Kidney epithelial cell (primary cell): ENCODE results near the gene TBKBP1. TPM values are rescaled to one million over a fixed set of nuclear protein-coding genes. Genes with fewer than 3 reads are reported as not detected.

ENCODE experiments used
- DNase-seq: peaks from one replicate; pipeline ENCODE4 v3.0.0-alpha.2; 2010; ENCODE audit warnings: low read depth
- H3K27me3 ChIP-seq: 2 replicates; pipeline ENCODE4 v1.6.0; 2011; ENCODE audit warnings: low read length; ENCODE audit not compliant: control insufficient read depth, insufficient read depth
- H3K36me3 ChIP-seq: 2 replicates; pipeline ENCODE4 v1.5.1; 2011; ENCODE audit warnings: low read length; ENCODE audit not compliant: control insufficient read depth, insufficient read depth
- H3K4me3 ChIP-seq: 2 replicates; pipeline ENCODE4 v1.5.1; 2011; ENCODE audit warnings: low read depth, mild to moderate bottlenecking, control low read depth, low read length
- total RNA-seq: library from RNA; depleted of rRNA; stranded (reverse); fragments of >200 nt; gene quantifications from 2 replicates; pipeline ENCODE4 v1.2.3, GENCODE V29; 2015
- TF ChIP-seq, protein P1 (sequence below): IDR thresholded peaks from 2 replicates; pipeline ENCODE4 v1.5.1; 2011; ENCODE audit warnings: mild to moderate bottlenecking, moderate library complexity, low read length, control low read depth, inconsistent platforms; ENCODE audit not compliant: insufficient read depth, poor library complexity, severe bottlenecking

TBKBP1 gene
- total RNA-seq, 1 donor from 2014 or later, result 9.7 TPM

DNA sequence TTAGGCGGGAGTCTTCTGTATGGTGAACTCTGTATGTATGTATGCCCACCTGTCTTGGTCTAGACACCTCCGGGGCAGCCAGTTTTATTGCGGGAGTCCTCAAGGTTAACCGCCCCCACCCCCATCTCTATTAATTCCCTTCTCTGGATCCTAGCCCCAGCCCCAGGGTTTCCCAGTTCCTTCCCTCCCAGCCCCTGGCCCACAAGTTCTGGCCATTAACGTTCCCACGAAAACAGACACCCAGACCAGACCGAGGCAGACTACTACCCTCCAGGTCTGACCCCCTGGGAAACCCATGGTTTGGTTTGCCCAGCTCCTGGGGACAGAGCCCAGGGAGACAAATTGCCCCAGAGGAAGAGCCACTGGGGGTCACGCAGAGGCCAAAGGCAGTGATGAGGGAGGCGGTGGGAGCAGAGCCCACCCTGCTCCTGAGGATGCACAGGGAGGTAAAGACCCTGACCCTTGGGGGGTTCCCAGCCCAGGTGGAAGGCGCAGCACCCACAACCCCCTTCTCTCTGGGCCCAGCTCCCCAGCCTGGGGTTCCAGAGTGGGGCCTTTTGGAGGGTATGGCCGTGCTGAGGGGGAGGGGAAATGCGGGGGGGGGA lies 8.5 kb downstream of the TBKBP1 start:
- no peaks in the 10 kb centered on the region for H3K27me3 ChIP-seq
- H3K4me3 ChIP-seq, result no peak overlapping the region
- no peak for DNase-seq
- TF ChIP-seq, protein P1, sequence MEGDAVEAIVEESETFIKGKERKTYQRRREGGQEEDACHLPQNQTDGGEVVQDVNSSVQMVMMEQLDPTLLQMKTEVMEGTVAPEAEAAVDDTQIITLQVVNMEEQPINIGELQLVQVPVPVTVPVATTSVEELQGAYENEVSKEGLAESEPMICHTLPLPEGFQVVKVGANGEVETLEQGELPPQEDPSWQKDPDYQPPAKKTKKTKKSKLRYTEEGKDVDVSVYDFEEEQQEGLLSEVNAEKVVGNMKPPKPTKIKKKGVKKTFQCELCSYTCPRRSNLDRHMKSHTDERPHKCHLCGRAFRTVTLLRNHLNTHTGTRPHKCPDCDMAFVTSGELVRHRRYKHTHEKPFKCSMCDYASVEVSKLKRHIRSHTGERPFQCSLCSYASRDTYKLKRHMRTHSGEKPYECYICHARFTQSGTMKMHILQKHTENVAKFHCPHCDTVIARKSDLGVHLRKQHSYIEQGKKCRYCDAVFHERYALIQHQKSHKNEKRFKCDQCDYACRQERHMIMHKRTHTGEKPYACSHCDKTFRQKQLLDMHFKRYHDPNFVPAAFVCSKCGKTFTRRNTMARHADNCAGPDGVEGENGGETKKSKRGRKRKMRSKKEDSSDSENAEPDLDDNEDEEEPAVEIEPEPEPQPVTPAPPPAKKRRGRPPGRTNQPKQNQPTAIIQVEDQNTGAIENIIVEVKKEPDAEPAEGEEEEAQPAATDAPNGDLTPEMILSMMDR, result no peak
- no peaks in the 10 kb centered on the region for H3K36me3 ChIP-seq

DNA sequence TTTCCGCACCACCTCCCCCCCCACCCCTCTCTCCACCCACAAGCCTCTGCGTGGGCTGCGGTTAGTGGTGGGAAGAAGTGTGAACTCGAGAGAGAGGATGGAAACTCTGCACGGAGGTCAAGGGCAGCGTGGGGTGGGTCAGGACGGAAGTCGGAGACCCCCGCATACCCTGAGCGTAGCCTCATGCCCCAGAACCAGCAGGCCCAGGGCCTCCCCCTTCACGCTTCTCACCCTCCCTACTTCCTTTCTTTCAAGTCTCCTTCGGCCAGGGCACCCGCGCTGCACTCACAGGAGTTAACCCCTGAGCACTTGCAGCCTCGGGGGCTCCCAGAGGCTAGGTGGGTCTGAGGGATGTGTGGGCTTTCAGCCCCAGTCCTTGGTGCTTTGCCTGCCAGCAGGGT lies 9.2 kb downstream of the TBKBP1 start:
- DNase-seq, result no peak
- TF ChIP-seq, protein P1, result no peak
- no peaks in the 10 kb centered on the region for H3K27me3 ChIP-seq
- H3K4me3 ChIP-seq, result no peak overlapping the region
- H3K36me3 ChIP-seq, result no peaks in the 10 kb centered on the region

DNA sequence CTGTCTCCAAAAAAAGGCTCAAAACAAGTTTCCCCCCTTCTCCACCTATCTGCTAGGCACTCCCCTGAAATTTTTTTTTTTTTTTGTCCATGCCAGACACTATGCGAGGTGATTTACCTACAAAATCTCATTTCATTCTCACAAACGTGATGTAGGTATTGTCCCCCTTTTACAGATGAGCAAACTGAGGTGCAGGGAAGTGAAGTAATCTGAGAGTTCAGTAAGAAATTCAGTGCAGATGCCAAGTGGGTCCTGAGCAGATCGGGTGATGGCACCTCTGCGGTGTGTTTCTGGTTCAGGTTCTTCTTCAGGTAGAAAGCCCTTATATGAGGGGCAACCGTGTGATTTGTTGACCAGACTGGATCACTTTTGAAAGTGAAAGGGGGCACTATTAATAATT lies 9.7 kb downstream of the TBKBP1 start:
- TF ChIP-seq, protein P1, result no peak
- H3K4me3 ChIP-seq, result no peak overlapping the region
- H3K27me3 ChIP-seq, result no peaks in the 10 kb centered on the region
- no peaks in the 10 kb centered on the region for H3K36me3 ChIP-seq
- no peak for DNase-seq

DNA sequence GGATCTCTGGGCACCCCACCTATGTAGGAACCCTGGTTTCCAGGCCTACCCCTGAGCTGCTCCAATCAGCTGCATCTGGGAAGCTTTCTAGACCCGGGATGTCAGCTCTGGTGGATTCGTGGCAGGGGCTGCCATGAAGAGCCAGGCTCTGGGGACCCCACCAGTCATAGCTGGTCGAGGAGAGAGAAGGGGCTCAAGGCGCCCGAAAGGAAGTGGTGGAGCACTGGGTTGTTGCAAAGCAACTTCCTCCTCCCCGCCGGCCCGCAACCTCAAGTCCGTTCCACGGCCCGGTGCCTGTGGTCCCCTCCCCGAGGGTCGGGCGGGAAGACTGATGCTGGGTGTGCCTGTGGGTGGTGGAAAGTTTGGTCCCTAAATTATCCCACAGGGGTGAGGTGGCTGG lies 10.2 kb downstream of the TBKBP1 start:
- H3K27me3 ChIP-seq, result no peaks in the 10 kb centered on the region
- no peak overlapping the region for H3K4me3 ChIP-seq
- H3K36me3 ChIP-seq, result no peaks in the 10 kb centered on the region
- TF ChIP-seq, protein P1, result no peak
- DNase-seq, result no peak

DNA sequence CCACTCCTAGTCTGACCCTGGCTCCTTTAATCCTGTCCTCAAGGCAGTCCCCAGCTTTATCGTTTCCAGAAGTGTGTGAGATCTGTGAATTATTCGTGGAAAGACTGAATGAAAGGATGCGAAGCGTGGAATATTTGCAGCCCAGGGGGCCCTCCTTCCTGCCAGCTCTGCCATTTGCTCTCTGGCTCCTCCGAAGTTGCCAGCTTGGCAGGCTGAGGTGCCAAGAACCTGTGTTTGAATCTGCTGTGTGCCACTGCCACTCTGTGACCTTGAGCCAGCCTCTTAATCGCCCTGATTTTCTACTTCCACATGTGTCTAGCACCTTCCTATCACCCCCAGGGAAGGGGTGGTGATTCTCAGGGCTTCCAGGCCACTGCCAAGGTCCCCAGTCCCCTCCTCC lies 10.8 kb downstream of the TBKBP1 start:
- no peak overlapping the region for H3K4me3 ChIP-seq
- no peaks in the 10 kb centered on the region for H3K36me3 ChIP-seq
- TF ChIP-seq, protein P1, result no peak
- no peak for DNase-seq
- no peaks in the 10 kb centered on the region for H3K27me3 ChIP-seq

DNA sequence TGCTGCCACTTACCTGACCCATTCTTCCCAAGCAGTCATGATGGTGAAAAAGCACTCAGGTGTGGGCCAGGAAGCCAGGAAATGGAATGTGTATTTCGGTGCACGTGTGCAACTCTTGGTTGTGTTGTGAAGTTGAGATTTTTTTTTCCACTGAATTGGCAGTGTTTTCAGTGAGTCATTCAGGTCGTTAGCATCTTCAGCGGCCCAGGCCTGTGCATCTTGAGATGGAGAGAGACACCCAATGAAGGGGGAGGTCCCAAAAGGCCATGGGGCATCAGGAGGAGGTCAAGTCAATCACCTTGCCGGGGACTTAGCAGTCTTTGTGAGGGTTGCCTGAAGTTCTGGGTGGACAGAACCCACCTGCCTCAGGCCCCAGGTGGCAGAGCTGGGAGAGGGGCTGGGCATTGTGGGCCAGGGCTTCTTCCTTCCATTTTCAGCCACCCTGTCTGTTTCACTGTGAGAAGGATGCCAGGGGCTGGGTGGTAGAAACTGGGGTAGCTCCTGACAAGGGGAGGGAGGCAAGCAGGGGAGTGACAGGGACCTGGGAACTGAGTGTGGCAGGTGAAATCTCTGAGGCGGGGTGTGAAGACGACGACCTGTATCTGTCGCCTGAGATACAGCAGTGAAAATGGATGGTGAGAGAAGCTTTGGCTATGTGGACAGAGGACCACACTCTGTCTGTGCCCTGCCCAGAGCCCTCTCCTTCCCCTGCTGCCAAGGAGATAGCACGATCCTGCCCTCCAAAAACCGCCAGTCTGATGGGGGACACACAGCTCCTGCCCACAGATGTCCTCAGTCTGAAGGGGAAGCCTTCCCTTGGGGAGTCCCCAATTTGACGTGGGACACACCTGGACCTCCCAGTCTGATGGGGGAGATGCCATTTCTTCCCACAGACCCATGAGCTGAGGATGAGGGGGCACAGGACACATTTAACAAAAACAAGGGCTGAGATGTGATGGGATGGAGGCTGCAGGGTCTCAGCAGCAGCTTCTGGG lies 11.9 kb downstream of the TBKBP1 start:
- H3K36me3 ChIP-seq, result no peaks in the 10 kb centered on the region
- no peak overlapping the region for H3K4me3 ChIP-seq
- DNase-seq, result no peak
- no peaks in the 10 kb centered on the region for H3K27me3 ChIP-seq
- TF ChIP-seq, protein P1, result no peak
